HFF-Myc (cell line): ENCODE measurements around the gene DYSF.

Experiments used
- DNase-seq: peaks from one replicate; pipeline ENCODE4 v3.0.0-alpha.2; 2011; ENCODE audit warnings: low read depth; ENCODE audit errors: extremely low read depth
- H3K4me3 ChIP-seq: replicated peaks from 2 replicates; pipeline ENCODE4 v1.5.1; 2011; ENCODE audit warnings: low read depth, mild to moderate bottlenecking, control low read depth, low read length
- CTCF ChIP-seq: IDR thresholded peaks from 2 replicates; pipeline ENCODE4 v1.5.1; 2012; ENCODE audit warnings: mild to moderate bottlenecking, low read depth, low read length, control low read depth; ENCODE audit errors: missing control alignments

The DYSF gene

GRCh38 chr2:71571945-71572344 lies 118.6 kb downstream of the DYSF start:
- no peak for TF ChIP-seq CTCF
- H3K4me3 ChIP-seq, result no peak overlapping the region
- DNase-seq, result no peak

GRCh38 chr2:71575966-71576365 lies 122.6 kb downstream of the DYSF start:
- no peak for DNase-seq
- H3K4me3 ChIP-seq, result no peak overlapping the region
- no peak for TF ChIP-seq CTCF

GRCh38 chr2:71576541-71576940 lies 123.2 kb downstream of the DYSF start:
- no peak for TF ChIP-seq CTCF
- DNase-seq, result no peak
- no peak overlapping the region for H3K4me3 ChIP-seq

GRCh38 chr2:71577209-71577608 lies 123.8 kb downstream of the DYSF start:
- no peak for TF ChIP-seq CTCF

GRCh38 chr2:71578767-71579342 lies 125.5 kb downstream of the DYSF start:
- no peak for DNase-seq
- H3K4me3 ChIP-seq, result no peak overlapping the region
- no peak for TF ChIP-seq CTCF

More at GRCh38 chr2:71577209-71577608, 123.8 kb downstream of the DYSF start:
- H3K4me3 ChIP-seq, result no peak overlapping the region
- no peak for DNase-seq

GRCh38 chr2:71581026-71581425 lies 127.7 kb downstream of the DYSF start:
- DNase-seq, result no peak
- H3K4me3 ChIP-seq, result no peak overlapping the region
- no peak for TF ChIP-seq CTCF

GRCh38 chr2:71583876-71584275 lies 130.5 kb downstream of the DYSF start:
- no peak for DNase-seq
- TF ChIP-seq CTCF, result no peak
- H3K4me3 ChIP-seq, result no peak overlapping the region
